C4-2B (cell line): ENCODE measurements around the gene SIN3A.

ENCODE experiments used
- CTCF ChIP-seq: fragments of 450-650 bp; conservative IDR thresholded peaks from 2 replicates; pipeline ENCODE4 v1.5.1; 2017; ENCODE audit warnings: mild to moderate bottlenecking
- ZFX ChIP-seq: fragments of 450-650 bp; IDR thresholded peaks from 2 replicates; pipeline ENCODE4 v1.6.1; 2017

GRCh38 chr15:75380773-75381172, 70.7 kb downstream of the SIN3A start:
- TF ChIP-seq CTCF (no peak), ZFX (no peak)
